HepG2 (cell line): ENCODE data around the gene SLC17A6.

Experiments used
- CEBPB ChIP-seq: IDR thresholded peaks from 2 replicates; pipeline ENCODE4 v1.6.1; 2011; ENCODE audit warnings: low read depth, low read length, improper control_type of control experiment, borderline replicate concordance
- TF ChIP-seq, protein P1 (sequence below): sonication (generic); formaldehyde crosslinking; IDR thresholded peaks from 2 replicates; pipeline ENCODE4 v1.8.0; 2022; ENCODE audit warnings: mild to moderate bottlenecking, missing genetic modification reagents; ENCODE audit not compliant: insufficient replicate concordance
- TF ChIP-seq, protein P2 (sequence below): sonication (generic); formaldehyde crosslinking; IDR thresholded peaks from 2 replicates; pipeline ENCODE4 v1.4.0; 2020; ENCODE audit warnings: missing genetic modification reagents
- TF ChIP-seq, protein P3 (sequence below): IDR thresholded peaks from 2 replicates; pipeline ENCODE4 v1.6.1; 2016; ENCODE audit warnings: low read depth, missing genetic modification reagents, missing compliant biosample characterization

DNA sequence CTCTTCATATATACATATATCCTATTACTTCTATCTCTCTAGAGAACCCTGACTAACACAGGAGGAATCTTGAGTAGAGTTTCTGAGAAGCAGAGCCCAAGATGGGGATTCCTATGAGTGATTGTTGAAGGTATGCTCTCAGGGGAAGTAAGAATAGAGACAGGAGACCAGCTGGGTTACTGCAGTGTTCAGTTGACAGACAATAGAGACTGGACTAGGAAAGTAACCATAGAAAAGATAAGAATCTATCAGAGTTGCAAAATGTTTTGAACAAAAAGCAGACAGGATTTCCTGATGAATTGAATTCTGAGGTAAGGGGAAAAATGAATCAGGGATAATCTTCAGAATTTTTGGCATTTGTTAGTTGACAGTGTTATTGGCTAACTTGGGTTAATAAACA, 54.4 kb downstream of the SLC17A6 start:
- TF ChIP-seq, protein P1, sequence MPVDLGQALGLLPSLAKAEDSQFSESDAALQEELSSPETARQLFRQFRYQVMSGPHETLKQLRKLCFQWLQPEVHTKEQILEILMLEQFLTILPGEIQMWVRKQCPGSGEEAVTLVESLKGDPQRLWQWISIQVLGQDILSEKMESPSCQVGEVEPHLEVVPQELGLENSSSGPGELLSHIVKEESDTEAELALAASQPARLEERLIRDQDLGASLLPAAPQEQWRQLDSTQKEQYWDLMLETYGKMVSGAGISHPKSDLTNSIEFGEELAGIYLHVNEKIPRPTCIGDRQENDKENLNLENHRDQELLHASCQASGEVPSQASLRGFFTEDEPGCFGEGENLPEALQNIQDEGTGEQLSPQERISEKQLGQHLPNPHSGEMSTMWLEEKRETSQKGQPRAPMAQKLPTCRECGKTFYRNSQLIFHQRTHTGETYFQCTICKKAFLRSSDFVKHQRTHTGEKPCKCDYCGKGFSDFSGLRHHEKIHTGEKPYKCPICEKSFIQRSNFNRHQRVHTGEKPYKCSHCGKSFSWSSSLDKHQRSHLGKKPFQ (CRISPR knock-in tag): no peak
- TF ChIP-seq, protein P2, sequence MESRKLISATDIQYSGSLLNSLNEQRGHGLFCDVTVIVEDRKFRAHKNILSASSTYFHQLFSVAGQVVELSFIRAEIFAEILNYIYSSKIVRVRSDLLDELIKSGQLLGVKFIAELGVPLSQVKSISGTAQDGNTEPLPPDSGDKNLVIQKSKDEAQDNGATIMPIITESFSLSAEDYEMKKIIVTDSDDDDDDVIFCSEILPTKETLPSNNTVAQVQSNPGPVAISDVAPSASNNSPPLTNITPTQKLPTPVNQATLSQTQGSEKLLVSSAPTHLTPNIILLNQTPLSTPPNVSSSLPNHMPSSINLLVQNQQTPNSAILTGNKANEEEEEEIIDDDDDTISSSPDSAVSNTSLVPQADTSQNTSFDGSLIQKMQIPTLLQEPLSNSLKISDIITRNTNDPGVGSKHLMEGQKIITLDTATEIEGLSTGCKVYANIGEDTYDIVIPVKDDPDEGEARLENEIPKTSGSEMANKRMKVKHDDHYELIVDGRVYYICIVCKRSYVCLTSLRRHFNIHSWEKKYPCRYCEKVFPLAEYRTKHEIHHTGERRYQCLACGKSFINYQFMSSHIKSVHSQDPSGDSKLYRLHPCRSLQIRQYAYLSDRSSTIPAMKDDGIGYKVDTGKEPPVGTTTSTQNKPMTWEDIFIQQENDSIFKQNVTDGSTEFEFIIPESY (CRISPR knock-in tag): no peak
- TF ChIP-seq, protein P3, sequence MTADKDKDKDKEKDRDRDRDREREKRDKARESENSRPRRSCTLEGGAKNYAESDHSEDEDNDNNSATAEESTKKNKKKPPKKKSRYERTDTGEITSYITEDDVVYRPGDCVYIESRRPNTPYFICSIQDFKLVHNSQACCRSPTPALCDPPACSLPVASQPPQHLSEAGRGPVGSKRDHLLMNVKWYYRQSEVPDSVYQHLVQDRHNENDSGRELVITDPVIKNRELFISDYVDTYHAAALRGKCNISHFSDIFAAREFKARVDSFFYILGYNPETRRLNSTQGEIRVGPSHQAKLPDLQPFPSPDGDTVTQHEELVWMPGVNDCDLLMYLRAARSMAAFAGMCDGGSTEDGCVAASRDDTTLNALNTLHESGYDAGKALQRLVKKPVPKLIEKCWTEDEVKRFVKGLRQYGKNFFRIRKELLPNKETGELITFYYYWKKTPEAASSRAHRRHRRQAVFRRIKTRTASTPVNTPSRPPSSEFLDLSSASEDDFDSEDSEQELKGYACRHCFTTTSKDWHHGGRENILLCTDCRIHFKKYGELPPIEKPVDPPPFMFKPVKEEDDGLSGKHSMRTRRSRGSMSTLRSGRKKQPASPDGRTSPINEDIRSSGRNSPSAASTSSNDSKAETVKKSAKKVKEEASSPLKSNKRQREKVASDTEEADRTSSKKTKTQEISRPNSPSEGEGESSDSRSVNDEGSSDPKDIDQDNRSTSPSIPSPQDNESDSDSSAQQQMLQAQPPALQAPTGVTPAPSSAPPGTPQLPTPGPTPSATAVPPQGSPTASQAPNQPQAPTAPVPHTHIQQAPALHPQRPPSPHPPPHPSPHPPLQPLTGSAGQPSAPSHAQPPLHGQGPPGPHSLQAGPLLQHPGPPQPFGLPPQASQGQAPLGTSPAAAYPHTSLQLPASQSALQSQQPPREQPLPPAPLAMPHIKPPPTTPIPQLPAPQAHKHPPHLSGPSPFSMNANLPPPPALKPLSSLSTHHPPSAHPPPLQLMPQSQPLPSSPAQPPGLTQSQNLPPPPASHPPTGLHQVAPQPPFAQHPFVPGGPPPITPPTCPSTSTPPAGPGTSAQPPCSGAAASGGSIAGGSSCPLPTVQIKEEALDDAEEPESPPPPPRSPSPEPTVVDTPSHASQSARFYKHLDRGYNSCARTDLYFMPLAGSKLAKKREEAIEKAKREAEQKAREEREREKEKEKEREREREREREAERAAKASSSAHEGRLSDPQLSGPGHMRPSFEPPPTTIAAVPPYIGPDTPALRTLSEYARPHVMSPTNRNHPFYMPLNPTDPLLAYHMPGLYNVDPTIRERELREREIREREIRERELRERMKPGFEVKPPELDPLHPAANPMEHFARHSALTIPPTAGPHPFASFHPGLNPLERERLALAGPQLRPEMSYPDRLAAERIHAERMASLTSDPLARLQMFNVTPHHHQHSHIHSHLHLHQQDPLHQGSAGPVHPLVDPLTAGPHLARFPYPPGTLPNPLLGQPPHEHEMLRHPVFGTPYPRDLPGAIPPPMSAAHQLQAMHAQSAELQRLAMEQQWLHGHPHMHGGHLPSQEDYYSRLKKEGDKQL (CRISPR knock-in tag): no peak
- TF ChIP-seq CEBPB: no peak
